Subcutaneous preadipocyte (primary cell): Measurements from ENCODE around the gene MAPK8IP1. TPM values are rescaled to one million over a fixed set of nuclear protein-coding genes. Genes with fewer than 3 reads are reported as not detected.

ENCODE experiments used
- total RNA-seq: library from RNA; depleted of rRNA; stranded (reverse); fragments of >200 nt; gene quantifications from 2 replicates; pipeline ENCODE4 v1.2.3, GENCODE V29; 2012

MAPK8IP1 gene
- total RNA-seq: 7.3 and 7.4 TPM in 2 replicates

GRCh38 chr11:45885274-45885920, at the start of gene MAPK8IP1:
Gene MAPK8IP1 (plus strand): TSS chr11:45885651. CDS start chr11:45885821, 170 bp downstream.

GRCh38 chr11:45846974-45847910, 38.2 kb upstream of the MAPK8IP1 start, which contains the start of gene CRY2:
Gene CRY2 (plus strand): TSS chr11:45847475. CDS start chr11:45847491, 16 bp downstream.

GRCh38 chr11:45906965-45907611, 21.6 kb downstream of the MAPK8IP1 start, which contains the start of gene FREY1:
Gene FREY1 (minus strand): TSS chr11:45907271. CDS start chr11:45907245, 26 bp downstream.

GRCh38 chr11:45917623-45918330, 32.3 kb downstream of the MAPK8IP1 start, which contains the start of gene PEX16:
Gene PEX16 (minus strand): TSS chr11:45917877. CDS start chr11:45917811, 66 bp downstream.

GRCh38 chr11:45922425-45923082, 37.1 kb downstream of the MAPK8IP1 start, which contains the start of gene LARGE2:
Gene LARGE2 (plus strand): TSS chr11:45922656. CDS start chr11:45922883, 227 bp downstream.

Other genes with a start within 250 kb of the MAPK8IP1 start
- gene CHST1, start 220.0 kb upstream of the MAPK8IP1 start, total RNA-seq: 3.3 and 8.1 TPM in 2 replicates
- gene SLC35C1, start 80.5 kb upstream of the MAPK8IP1 start, total RNA-seq: 8.8 and 10.9 TPM in 2 replicates
- gene CRY2, start 38.2 kb upstream of the MAPK8IP1 start, total RNA-seq: 10.7 and 13.3 TPM in 2 replicates
- gene FREY1, start 21.6 kb downstream of the MAPK8IP1 start, total RNA-seq: 1.5 and 2.3 TPM in 2 replicates
- 29.7 and 30.9 TPM in 2 replicates for gene PEX16, start 32.2 kb downstream of the MAPK8IP1 start, total RNA-seq
- gene LARGE2, start 37.0 kb downstream of the MAPK8IP1 start, total RNA-seq: not detected in 2 replicates
- 10.7 and 14.5 TPM in 2 replicates for gene PHF21A, start 235.8 kb downstream of the MAPK8IP1 start, total RNA-seq